ENCODE data around the gene GREB1L. TPM values are rescaled to one million over a fixed set of nuclear protein-coding genes. Genes with fewer than 3 reads are reported as not detected.

GREB1L gene
- total and polyA plus RNA-seq, 2 donors (not counting 1 experiment from before 2014, with no cell fraction given): not detected

DNA sequence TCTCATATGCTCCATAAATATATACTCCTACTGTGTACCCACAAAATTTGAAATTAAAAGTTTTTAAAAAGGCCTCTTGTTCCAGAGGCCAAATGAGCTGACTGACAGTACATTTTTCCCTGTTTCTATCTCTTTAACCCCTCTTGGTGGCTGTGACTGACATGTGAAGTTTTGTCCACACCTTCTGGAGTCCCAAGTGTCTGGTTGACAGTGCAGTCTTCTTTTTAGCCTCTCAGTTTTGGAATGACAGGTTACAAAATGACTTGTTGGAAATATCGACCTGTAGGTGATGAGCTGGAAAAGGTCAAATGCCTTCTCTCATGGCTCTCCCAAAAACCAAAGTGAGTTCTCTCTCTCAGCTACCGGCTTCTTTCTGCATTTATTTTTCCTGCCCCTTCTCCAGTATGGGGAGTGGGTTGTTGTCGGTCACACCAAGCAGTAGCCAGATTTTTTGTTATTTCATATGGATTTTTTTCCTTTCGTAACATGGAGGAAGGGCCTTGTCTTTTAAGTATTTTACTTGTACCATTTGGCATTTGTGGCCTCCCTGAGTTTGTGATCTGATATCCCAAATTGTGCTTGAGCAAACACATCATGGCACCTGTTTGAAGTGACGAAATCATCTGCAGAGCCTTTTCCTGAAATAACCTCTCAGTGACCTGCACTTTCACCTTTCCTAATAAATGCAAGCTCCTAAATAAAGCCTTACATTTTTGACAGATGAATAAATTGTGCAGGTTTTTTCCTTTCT is 214.6 kb downstream of the GREB1L start:
- intact Hi-C loops (cut with micrococcal nuclease): no loop called here
- Mint-ChIP-seq H3K27me3 (peaks cover 20% of the 10 kb centered on the region), H3K4me3 (no peak overlapping the region), H3K9me3 (ENCODE audit: insufficient read depth) (no peaks in the 10 kb centered on the region), H3K27ac (no peak overlapping the region), H3K4me1 (no peaks in the 10 kb centered on the region)
- H3K4me3 ChIP-seq (ENCODE audit: control extremely low read depth in 1 of 5, extremely low read depth in 1 of 5, insufficient read depth in 1 of 5, low read depth in 2 of 5, low read length in 4 of 5): no peak overlapping the region
- H3K4me1 ChIP-seq (ENCODE audit: control insufficient read depth in 2 of 2, insufficient read depth in 2 of 2, low read length in 2 of 2): no peaks in the 10 kb centered on the region
- no peak overlapping the region for H3K4me2 ChIP-seq (replicated peaks; ENCODE audit: low read depth, low read length, poor library complexity, severe bottlenecking)
- no peak overlapping the region for H2AFZ ChIP-seq (ENCODE audit: insufficient read depth, low read depth, low read length, poor library complexity, severe bottlenecking)
- TF ChIP-seq CTCF (IDR thresholded peaks at IDR 0.05): no peak
- TF ChIP-seq EZH2 (IDR thresholded peaks at IDR 0.05; ENCODE audit: borderline replicate concordance, insufficient read depth, low read depth, low read length, poor library complexity, severe bottlenecking): no peak
- no peaks in the 10 kb centered on the region for H3K27me3 ChIP-seq (replicated peaks in 1 of 4; ENCODE audit: control extremely low read depth in 1 of 4, control insufficient read depth in 3 of 4, insufficient read depth in 4 of 4, low read length in 3 of 4)
- DNase-seq (no peak), ATAC-seq (ENCODE audit: low read depth) (no peak)
- H3K27ac ChIP-seq (ENCODE audit: low read length in 2 of 2): no peak overlapping the region
- no peaks in the 10 kb centered on the region for H3K79me2 ChIP-seq (ENCODE audit: control insufficient read depth, insufficient read depth, low read length)
- CTCF ChIA-PET: no interaction called here
- no CpG with 5 or more reads among the region's 5 CpGs for WGBS (ENCODE audit: insufficient coverage)
- H3K9me3 ChIP-seq (ENCODE audit: control extremely low read depth in 1 of 3, control insufficient read depth in 2 of 3, insufficient read depth in 1 of 3, low read length in 2 of 3): no peaks in the 10 kb centered on the region
- H3K9ac ChIP-seq (ENCODE audit: low read length): no peak overlapping the region
- H4K20me1 ChIP-seq (ENCODE audit: control insufficient read depth, insufficient read depth, low read length, poor library complexity, severe bottlenecking): no peaks in the 10 kb centered on the region
- POLR2A ChIA-PET: no interaction called here
- H3K36me3 ChIP-seq (replicated peaks in 1 of 2; ENCODE audit: control extremely low read depth in 1 of 2, control insufficient read depth in 1 of 2, extremely low read depth in 1 of 2, insufficient read depth in 2 of 2, low read length in 1 of 2): no peaks in the 10 kb centered on the region

GRCh38 chr18:21457179-21457535 is 215.1 kb downstream of the GREB1L start:
- intact Hi-C loops (cut with micrococcal nuclease): no loop called here
- no peak overlapping the region for H3K4me2 ChIP-seq (replicated peaks; ENCODE audit: low read depth, low read length, poor library complexity, severe bottlenecking)
- no peak overlapping the region for H3K4me3 Mint-ChIP-seq
- no peaks in the 10 kb centered on the region for H3K4me1 Mint-ChIP-seq
- no peaks in the 10 kb centered on the region for H3K36me3 ChIP-seq (replicated peaks in 1 of 2; ENCODE audit: control extremely low read depth in 1 of 2, control insufficient read depth in 1 of 2, extremely low read depth in 1 of 2, insufficient read depth in 2 of 2, low read length in 1 of 2)
- H3K79me2 ChIP-seq (ENCODE audit: control insufficient read depth, insufficient read depth, low read length): no peaks in the 10 kb centered on the region
- H3K27ac Mint-ChIP-seq: no peak overlapping the region
- no peaks in the 10 kb centered on the region for H3K27me3 ChIP-seq (replicated peaks in 1 of 4; ENCODE audit: control extremely low read depth in 1 of 4, control insufficient read depth in 3 of 4, insufficient read depth in 4 of 4, low read length in 3 of 4)
- ATAC-seq (ENCODE audit: low read depth) (no peak), DNase-seq (no peak)
- no peaks in the 10 kb centered on the region for H3K9me3 ChIP-seq (ENCODE audit: control extremely low read depth in 1 of 3, control insufficient read depth in 2 of 3, insufficient read depth in 1 of 3, low read length in 2 of 3)
- peaks cover 22% of the 10 kb centered on the region for H3K27me3 Mint-ChIP-seq
- no peak overlapping the region for H3K9ac ChIP-seq (ENCODE audit: low read length)
- POLR2A ChIA-PET: no interaction called here
- no peak overlapping the region for H3K27ac ChIP-seq (ENCODE audit: low read length in 2 of 2)
- no peak overlapping the region for H2AFZ ChIP-seq (ENCODE audit: insufficient read depth, low read depth, low read length, poor library complexity, severe bottlenecking)
- TF ChIP-seq EZH2 (IDR thresholded peaks at IDR 0.05; ENCODE audit: borderline replicate concordance, insufficient read depth, low read depth, low read length, poor library complexity, severe bottlenecking): no peak
- TF ChIP-seq CTCF (IDR thresholded peaks at IDR 0.05): no peak
- H3K4me1 ChIP-seq (ENCODE audit: control insufficient read depth in 2 of 2, insufficient read depth in 2 of 2, low read length in 2 of 2): no peaks in the 10 kb centered on the region
- no peak overlapping the region for H3K4me3 ChIP-seq (ENCODE audit: control extremely low read depth in 1 of 5, extremely low read depth in 1 of 5, insufficient read depth in 1 of 5, low read depth in 2 of 5, low read length in 4 of 5)
- no peaks in the 10 kb centered on the region for H3K9me3 Mint-ChIP-seq (ENCODE audit: insufficient read depth)
- CTCF ChIA-PET: no interaction called here
- no peaks in the 10 kb centered on the region for H4K20me1 ChIP-seq (ENCODE audit: control insufficient read depth, insufficient read depth, low read length, poor library complexity, severe bottlenecking)

Measured in B cell (primary cell).